Pancreas (tissue), 10 donors: ENCODE data around the gene SNRPB2. TPM values are rescaled to one million over a fixed set of nuclear protein-coding genes. Genes with fewer than 3 reads are reported as not detected.

Experiments
- ATAC-seq, 4 donors: fragments of 200-7000 bp; cut with Tn5 transposase; one replicate each; pipeline versions ENCODE4 v1.8.0 to v1.9.1; 2020; ENCODE audit warnings: mild to moderate bottlenecking in 4 of 4, moderate library complexity in 4 of 4
- DNase-seq, 6 donors: peaks; one replicate each; pipeline ENCODE4 v3.0.0-alpha.2; 2020
- FAIRE-seq: peaks from 2 replicates; lab custom pipeline; 2012; peaks lifted over from hg19 to GRCh38; lab: Jason Lieb, UNC
- H3K27ac ChIP-seq, 4 donors: fragments of 200-600 bp; sonication (generic); 1 replicate in 3 of 4; 2 replicates in 1 of 4; pipeline versions ENCODE4 v1.5.0 to v1.8.0; 2020
- H3K27me3 ChIP-seq, 4 donors: fragments of 200-600 bp; one replicate each; pipeline ENCODE4 v1.8.0; 2021
- H3K36me3 ChIP-seq, 3 donors: fragments of 200-600 bp; sonication (generic) in 1 of 3; one replicate each; pipeline versions ENCODE4 v1.5.0 to v1.8.0; 2020 to 2021
- H3K4me1 ChIP-seq, 3 donors: fragments of 200-600 bp; one replicate each; pipeline ENCODE4 v1.8.0; 2021
- H3K4me3 ChIP-seq, 4 donors: fragments of 200-600 bp; sonication (generic) in 2 of 4; one replicate each; pipeline versions ENCODE4 v1.5.0 to v1.8.0; 2020 to 2021
- H3K9me3 ChIP-seq, 4 donors: fragments of 200-600 bp; one replicate each; pipeline ENCODE4 v1.8.0; 2021
- WGBS, 2 donors: extraction: QIAGEN DNeasy Blood & Tissue Kit; methylation state at CpG; one replicate each; pipeline ENCODE4 v1.1.7; 2013; 5-methylcytosine and 5-hydroxymethylcytosine counted together
- intact Hi-C, 3 donors: fragments of 100-400 bp; cut with DNase I; formaldehyde crosslinking; loops; one replicate each; pipeline versions ENCODE4 v1.11.1 to v1.14.2; 2022
- polyA plus RNA-seq, 2 donors: library from polyadenylated mRNA; stranded (reverse); fragments of 200-250 nt; gene quantifications; one replicate each; pipeline ENCODE4 v1.2.3, GENCODE V29; 2013
- total RNA-seq, 6 donors: library from RNA; stranded (reverse); fragmentation: NEBNext Ultra II Directional in 4 of 6; extraction: Animal tissue kit (Norgen Biotek cat#: 25700) in 4 of 6; gene quantifications; one replicate each; pipeline versions ENCODE4 v1.2.1 to v1.2.4, GENCODE V29; 2021 to 2023
- TF ChIP-seq, protein P1 (sequence below), 4 donors: fragments of 200-600 bp; sonication (generic) in 3 of 4; IDR thresholded peaks; one replicate each; pipeline versions ENCODE4 v1.5.0 to v1.8.0; 2021; ENCODE audit warnings: antibody characterized with exemption in 4 of 4
- donor health status: healthy with polysubstance abuse.
- donor health status: DM: no; HTN: no; CAD: no; lungs with moderate emphysema.
- donor health status: DM: no; HTN: no; CAD: no.
- donor health status: control.
- donor health status: control.
- donor health status: Bipolar disorder and iron deficiency.
- donor health status: DM: yes; HTN: yes; CAD: no.
- donor health status: DM: no; HTN: no; CAD: no.
- donor health status: DM: no; HTN: no; CAD: no.
- donor health status: DM: yes; HTN: yes; CAD: no.

SNRPB2 gene
- total and polyA plus RNA-seq, 8 donors = 8.2 to 26.9 (median 14.8) TPM

DNA sequence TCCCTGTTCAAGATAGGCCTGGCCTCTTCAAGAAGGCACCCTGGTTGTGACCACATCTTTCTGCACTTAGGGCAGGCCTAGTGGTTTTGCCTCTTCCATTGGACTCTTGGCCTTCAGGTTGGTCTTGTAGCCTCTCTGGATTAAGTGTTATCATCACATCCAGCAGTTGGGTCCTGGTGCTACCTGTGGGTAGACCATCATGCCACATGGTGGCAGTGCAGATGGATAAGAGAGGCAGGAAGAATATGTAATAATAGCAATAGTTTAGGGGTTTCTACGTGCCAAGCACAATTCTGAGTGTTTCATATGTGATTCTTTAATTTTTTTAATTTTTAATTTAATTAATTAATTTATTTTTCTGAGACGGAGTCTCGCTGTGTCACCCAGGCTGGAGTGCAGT lies 28.5 kb upstream of the SNRPB2 start:
- no peaks in the 10 kb centered on the region for H3K36me3 ChIP-seq
- H3K4me3 ChIP-seq = no peak overlapping the region
- H3K4me1 ChIP-seq = no peaks in the 10 kb centered on the region
- no peaks in the 10 kb centered on the region for H3K27me3 ChIP-seq
- no peak for ATAC-seq
- DNase-seq = no peak
- no peaks in the 10 kb centered on the region for H3K9me3 ChIP-seq
- intact Hi-C loops = no loop called here
- TF ChIP-seq, protein P1, sequence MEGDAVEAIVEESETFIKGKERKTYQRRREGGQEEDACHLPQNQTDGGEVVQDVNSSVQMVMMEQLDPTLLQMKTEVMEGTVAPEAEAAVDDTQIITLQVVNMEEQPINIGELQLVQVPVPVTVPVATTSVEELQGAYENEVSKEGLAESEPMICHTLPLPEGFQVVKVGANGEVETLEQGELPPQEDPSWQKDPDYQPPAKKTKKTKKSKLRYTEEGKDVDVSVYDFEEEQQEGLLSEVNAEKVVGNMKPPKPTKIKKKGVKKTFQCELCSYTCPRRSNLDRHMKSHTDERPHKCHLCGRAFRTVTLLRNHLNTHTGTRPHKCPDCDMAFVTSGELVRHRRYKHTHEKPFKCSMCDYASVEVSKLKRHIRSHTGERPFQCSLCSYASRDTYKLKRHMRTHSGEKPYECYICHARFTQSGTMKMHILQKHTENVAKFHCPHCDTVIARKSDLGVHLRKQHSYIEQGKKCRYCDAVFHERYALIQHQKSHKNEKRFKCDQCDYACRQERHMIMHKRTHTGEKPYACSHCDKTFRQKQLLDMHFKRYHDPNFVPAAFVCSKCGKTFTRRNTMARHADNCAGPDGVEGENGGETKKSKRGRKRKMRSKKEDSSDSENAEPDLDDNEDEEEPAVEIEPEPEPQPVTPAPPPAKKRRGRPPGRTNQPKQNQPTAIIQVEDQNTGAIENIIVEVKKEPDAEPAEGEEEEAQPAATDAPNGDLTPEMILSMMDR (IDR thresholded peaks at IDR 0.05) = no peak
- FAIRE-seq = no peak
- no peak overlapping the region for H3K27ac ChIP-seq
- 65 to 72% methylated on average over 3 of the region's 3 CpGs for WGBS, 2 donors

DNA sequence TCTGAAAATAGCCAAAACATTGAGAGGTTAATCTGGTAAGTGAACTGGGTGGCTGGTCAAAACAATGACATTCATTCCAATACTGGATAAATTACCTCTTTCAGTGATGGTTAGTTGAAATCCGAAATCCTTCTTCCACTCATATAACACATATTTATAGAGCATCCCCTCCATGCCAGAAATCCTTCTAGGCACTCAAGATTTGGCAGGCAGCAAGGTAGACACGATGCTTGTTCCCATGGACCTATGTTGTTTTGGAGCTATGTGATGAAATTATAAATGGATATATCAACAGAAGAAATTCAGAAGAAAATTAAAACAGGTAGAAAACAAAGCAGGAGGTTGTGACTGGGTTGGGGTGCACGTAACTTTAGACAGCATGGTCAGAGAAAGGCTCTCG lies 26.3 kb upstream of the SNRPB2 start:
- no peak for FAIRE-seq

DNA sequence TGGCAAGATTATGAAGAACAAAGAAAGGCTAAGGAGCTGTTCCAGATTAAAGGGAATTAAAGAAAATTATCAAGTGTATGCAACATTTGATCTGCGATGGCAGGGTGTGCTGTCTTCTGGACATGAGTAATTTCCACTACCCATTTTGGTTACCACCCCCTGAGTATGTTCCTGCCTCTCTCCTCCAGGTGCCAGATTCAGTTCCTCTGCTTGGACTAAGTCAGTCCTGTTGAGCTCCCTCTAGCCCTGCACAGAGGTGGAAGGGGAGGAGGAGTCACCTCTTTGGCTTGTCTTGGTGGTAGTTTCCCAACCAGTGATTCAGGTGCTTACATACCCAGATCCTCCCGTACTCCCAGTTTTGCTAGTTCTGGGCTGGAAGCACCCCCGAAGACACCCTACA lies 22.2 kb upstream of the SNRPB2 start:
- no peak overlapping the region for H3K27ac ChIP-seq
- no peaks in the 10 kb centered on the region for H3K36me3 ChIP-seq
- no peaks in the 10 kb centered on the region for H3K9me3 ChIP-seq
- no peak overlapping the region for H3K4me3 ChIP-seq
- no peaks in the 10 kb centered on the region for H3K4me1 ChIP-seq
- intact Hi-C loops = no loop called here
- TF ChIP-seq, protein P1 (IDR thresholded peaks at IDR 0.05) = no peak
- H3K27me3 ChIP-seq = no peaks in the 10 kb centered on the region
- DNase-seq (no peak), FAIRE-seq (no peak), ATAC-seq (no peak)
- WGBS, 2 donors = 74 to 82% methylated on average over 3 of the region's 3 CpGs

More for the DNA sequence above, 26.3 kb upstream of the SNRPB2 start:
- no peaks in the 10 kb centered on the region for H3K36me3 ChIP-seq
- no peaks in the 10 kb centered on the region for H3K4me1 ChIP-seq
- no peak overlapping the region for H3K4me3 ChIP-seq
- ATAC-seq (no peak), DNase-seq (no peak)
- WGBS, 2 donors = 70 to 82% methylated on average over 4 of the region's 4 CpGs
- H3K9me3 ChIP-seq = no peaks in the 10 kb centered on the region
- H3K27ac ChIP-seq = no peak overlapping the region
- no peaks in the 10 kb centered on the region for H3K27me3 ChIP-seq
- TF ChIP-seq, protein P1 (IDR thresholded peaks at IDR 0.05) = no peak
- intact Hi-C loops = no loop called here

DNA sequence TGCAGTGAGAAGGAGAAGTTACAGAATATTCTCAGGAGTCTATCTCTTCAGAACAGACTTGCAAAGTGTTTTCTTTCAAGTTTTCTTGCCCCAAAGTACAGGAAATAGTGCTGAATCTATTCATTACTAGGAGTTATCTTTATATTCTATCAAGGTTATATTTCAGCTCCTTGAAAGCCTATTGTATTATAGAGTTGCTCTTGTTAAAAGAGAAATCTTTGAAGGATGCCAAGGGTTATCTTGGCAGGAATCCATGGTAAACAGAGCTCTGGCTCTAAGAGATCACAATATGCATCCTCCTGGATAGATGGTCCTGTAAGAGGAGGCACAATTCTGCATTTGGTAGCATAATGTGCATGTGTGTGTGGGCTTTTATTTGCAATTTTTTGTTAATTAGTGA lies 21.2 kb upstream of the SNRPB2 start:
- Histone ChIP-seq H3K36me3 (no peaks in the 10 kb centered on the region), H3K4me1 (no peaks in the 10 kb centered on the region), H3K4me3 (no peak overlapping the region), H3K27ac (no peak overlapping the region), H3K27me3 (no peaks in the 10 kb centered on the region), H3K9me3 (no peaks in the 10 kb centered on the region)
- intact Hi-C loops = no loop called here
- DNase-seq (no peak), ATAC-seq (no peak), FAIRE-seq (no peak)
- TF ChIP-seq, protein P1 (IDR thresholded peaks at IDR 0.05) = no peak

DNA sequence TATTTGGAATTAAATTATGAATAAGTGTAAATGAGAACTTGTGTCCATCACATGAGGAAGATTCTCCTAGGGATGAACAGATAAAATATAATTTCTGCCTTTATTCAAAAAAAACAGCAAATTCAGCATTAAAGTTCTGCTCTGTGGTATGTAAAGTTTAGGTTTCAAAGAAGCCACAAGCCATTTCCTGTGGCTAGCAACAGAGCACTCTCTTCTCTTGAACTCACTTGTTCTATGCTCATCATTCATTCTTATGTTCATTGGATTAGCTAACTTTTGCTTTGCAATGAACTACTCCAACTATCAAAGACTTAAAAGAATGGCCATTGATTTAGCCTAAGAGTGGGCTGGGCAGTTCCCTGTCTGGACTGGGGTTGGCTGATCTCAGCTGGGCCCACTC lies 20.8 kb upstream of the SNRPB2 start:
- H3K4me3 ChIP-seq = no peak overlapping the region
- no peak for DNase-seq
- no peak for FAIRE-seq
- H3K9me3 ChIP-seq = no peaks in the 10 kb centered on the region
- no peaks in the 10 kb centered on the region for H3K4me1 ChIP-seq
- H3K27ac ChIP-seq = no peak overlapping the region
- H3K27me3 ChIP-seq = no peaks in the 10 kb centered on the region
- TF ChIP-seq, protein P1 (IDR thresholded peaks at IDR 0.05) = no peak
- H3K36me3 ChIP-seq = no peaks in the 10 kb centered on the region
- ATAC-seq = no peak
- intact Hi-C loops = no loop called here
